HG03442 (cell line): Measurements from ENCODE around the gene SPZ1.
"Not testable (repeated sequence)": the region's sequence is repeated elsewhere in the genome, so short reads cannot be mapped to it uniquely, and the experiment has no call there.

ENCODE experiments used
- ATAC-seq: cut with Tn5 transposase; IDR thresholded peaks from one replicate; pipeline ENCODE4 v1.9.1; 2021; ENCODE audit warnings: mild to moderate bottlenecking, moderate library complexity; ENCODE audit not compliant: unreplicated experiment

Gene SPZ1

GRCh38 chr5:80326468-80326867, 6.7 kb downstream of the SPZ1 start:
- ATAC-seq, result no peak

GRCh38 chr5:80337379-80337778, 17.6 kb downstream of the SPZ1 start:
- no peak for ATAC-seq

- ATAC-seq, result no peak
Observed at GRCh38 chr5:80339116-80339515, 19.3 kb downstream of the SPZ1 start.

GRCh38 chr5:80341016-80341775, 21.4 kb downstream of the SPZ1 start:
- no peak for ATAC-seq

GRCh38 chr5:80343067-80343466, 23.3 kb downstream of the SPZ1 start:
- ATAC-seq, result no peak

- no peak for ATAC-seq
Observed at GRCh38 chr5:80346055-80346454, 26.3 kb downstream of the SPZ1 start.

GRCh38 chr5:80348171-80348570, 28.4 kb downstream of the SPZ1 start:
- ATAC-seq, result no peak

GRCh38 chr5:80351019-80351418, 31.2 kb downstream of the SPZ1 start:
- not testable (repeated sequence) for ATAC-seq

GRCh38 chr5:80355686-80356085, 35.9 kb downstream of the SPZ1 start:
- no peak for ATAC-seq

- no peak for ATAC-seq
Observed at GRCh38 chr5:80357671-80358070, 37.9 kb downstream of the SPZ1 start.

GRCh38 chr5:80360914-80361444, 41.2 kb downstream of the SPZ1 start:
- ATAC-seq, result no peak

GRCh38 chr5:80364892-80365291, 45.1 kb downstream of the SPZ1 start:
- no peak for ATAC-seq

- ATAC-seq, result no peak
Observed at GRCh38 chr5:80368661-80369480, 49.1 kb downstream of the SPZ1 start.

GRCh38 chr5:80369521-80369920, 49.7 kb downstream of the SPZ1 start:
- no peak for ATAC-seq

- ATAC-seq, result no peak
Observed at GRCh38 chr5:80370390-80370789, 50.6 kb downstream of the SPZ1 start.
